Measurements from ENCODE around the gene SPTLC2.

Gene SPTLC2

DNA sequence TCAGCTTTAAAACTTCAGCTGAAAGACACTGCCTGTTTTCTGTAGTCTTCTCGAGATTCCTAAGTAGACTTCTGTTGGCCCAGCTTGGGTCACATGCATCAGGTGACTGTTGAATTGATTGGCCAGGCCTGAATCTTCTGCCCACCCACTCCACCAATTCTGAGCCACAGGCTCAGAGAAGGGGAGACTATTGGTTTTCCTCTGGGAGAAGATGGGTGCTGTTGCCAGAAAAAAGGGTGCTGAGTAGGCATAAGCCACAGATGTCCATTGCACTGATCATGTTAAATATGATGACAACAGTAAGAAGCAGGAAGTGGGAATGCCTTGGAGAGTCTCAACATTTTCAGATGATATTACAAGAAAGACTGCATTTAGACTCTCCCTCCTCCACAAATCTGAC lies 6.8 kb upstream of the SPTLC2 start:
- FAIRE-seq (no peak), DNase-seq (ENCODE audit: low spot score) (no peak)

DNA sequence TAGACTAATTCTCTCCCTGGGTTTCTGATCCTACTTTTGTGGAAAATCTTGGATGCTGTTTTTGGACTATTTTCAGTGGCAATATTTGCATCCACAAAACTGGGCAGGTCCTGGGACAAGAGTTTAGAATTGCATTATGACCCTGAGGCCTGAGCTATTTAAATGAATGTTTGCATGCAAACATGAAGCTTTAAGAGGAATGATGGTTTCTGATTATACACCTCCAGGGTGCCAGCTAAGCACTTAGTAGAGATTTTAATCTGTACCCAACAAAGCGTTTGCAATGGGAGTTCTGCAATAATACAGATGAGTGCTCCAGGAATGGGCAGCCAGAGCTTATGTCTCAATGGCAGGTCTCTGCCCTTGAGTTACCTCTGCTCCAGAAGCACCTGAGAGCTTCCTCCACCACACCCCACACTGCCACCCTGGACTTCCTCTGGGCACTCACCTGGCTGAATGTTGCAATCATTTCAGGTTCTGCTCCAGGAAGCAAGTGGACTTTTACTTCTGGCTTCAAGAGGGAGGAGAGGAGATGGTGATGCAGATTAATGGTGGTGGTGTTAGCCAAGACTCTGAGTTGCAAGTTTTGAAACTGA lies 6.0 kb upstream of the SPTLC2 start:
- DNase-seq (ENCODE audit: low spot score) (no peak), FAIRE-seq (no peak)

DNA sequence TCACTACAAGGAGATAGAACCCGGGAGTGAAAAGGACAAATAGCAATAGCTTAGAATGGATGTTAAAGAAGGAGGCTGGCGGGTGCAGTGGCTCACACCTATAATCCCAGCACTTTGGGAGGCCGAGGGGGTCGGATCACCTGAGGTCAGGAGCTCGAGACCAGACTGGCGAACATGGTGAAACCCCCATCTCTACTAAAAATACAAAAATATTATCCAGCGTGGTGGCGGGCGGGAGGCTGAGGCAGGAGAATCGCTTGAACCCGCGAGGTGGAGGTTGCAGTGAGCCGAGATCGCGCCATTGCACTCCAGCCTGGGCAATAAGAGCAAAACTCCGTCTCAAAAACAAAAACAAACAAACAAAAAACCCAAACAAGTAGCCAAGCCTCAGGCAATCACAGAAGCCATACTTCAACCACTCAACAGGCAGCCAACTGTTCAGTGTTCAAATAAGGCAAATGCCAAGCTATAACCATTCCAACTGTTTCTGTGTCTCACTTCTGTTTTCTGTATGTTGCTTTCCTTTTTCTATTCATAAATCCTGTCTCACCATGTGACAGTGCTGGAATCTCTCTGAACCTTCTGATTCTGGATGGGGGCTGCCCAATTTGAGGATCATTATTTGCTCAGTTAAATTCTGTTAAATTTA lies 3.9 kb upstream of the SPTLC2 start:
- FAIRE-seq (no peak), DNase-seq (ENCODE audit: low spot score) (no peak)

DNA sequence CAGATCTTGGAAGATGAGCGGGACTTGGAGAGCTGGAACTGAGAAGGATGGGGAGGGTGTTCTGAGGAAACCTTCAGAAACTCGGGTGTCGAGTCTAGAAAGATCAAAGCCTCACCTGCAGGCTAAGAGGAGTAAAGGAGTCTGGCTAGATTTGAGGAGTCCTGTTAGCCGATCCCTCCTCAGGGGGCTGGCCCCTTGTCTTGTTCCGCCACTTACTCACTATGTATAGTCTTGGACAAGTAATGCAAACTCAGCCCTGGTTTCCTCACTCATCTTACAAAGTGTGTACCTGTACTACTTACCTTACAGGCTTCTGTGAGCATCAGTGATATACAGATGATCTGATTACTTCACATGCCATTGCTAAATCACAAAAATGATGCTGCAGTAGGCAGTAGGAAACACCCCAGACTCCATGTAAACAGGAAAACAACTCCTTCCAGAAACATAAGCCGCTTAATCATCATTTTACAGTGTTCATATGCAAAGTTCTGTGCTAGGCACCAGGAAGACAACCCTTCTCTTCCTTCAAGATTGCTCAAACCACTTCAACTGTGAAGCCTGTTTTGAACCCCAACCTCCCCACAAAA lies 2.0 kb upstream of the SPTLC2 start:
- DNase-seq (ENCODE audit: low spot score) (no peak), FAIRE-seq (no peak)

DNA sequence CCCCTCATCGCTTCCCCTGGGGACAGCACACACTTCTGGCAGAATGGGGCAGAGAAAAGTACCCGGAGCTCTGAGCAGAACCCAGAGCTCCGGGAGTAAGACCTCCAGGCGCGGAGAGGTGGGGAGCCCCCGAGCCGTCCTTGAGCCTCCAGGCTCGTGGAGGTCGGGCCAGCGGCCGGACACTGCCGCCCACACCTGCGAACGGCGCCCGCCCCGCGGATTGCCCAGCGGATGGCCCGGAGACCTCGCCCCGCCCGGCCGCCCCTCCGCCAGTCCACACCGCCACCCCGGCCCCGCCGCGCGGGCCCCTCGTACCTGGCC lies 344 bp downstream of the SPTLC2 start:
- FAIRE-seq (no peak), DNase-seq (ENCODE audit: low spot score) (no peak)

DNA sequence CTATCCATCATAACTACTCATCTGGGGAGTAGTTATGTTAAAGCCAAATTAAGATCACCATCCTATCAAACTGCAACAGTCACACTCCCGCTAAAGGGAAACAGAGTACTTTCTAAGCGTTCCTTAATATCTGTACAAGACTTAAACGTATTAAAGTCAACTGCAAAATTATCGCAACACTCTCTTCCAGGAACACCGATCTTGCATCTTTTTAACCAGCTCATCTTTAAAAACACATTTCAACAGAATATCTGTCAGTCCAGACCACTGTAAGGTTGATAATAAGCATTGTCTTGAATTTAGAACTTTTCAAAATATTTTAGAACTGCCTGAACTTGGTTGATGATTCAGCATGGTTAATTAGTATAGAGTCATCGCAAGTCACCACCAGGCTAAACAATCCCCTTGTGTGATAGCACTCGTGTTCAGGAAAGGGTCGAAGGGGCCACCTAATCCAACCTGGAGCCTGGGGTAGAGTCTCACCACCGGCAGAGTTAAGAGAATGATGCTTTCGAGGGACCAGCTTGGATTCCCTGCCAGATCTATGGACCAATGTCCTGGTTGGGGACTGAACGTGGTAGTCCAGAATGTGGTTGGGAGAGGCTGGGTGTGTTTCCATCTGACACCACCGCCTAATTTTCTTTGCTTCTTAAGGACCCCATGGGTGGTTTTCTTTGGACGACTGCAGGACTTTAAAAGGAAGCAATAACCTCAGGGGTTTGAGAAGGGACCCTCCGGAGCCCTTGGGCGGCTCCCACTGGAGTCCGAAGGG lies 890 bp downstream of the SPTLC2 start:
- DNase-seq (ENCODE audit: low spot score): no peak
- FAIRE-seq: no peak

GRCh38 chr14:77613201-77613600 lies 3.2 kb downstream of the SPTLC2 start:
- DNase-seq (ENCODE audit: low spot score) (no peak), FAIRE-seq (no peak)

- FAIRE-seq (peak; percentile 5), DNase-seq (ENCODE audit: low spot score) (peak; percentile 39)
Observed at GRCh38 chr14:77612011-77612620, 4.3 kb downstream of the SPTLC2 start.

DNA sequence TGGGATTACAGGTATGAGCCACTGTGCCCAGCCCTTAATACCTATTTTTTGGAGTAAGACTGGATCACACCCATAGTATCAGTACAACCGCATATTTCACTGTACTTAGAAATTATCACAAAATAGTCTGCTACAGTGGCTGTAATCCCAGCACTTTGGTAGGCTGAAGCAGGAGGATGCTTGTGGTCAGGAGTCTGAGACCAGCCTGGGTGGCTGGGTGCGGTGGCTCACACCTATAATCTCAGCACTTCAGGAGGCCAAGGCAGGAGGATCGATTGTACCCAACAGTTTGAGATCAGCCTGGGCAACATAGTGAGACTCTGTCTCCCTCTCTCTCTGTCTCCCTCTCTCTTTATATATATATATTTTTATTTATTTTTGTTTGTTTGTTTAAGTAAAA lies 5.9 kb downstream of the SPTLC2 start:
- DNase-seq (ENCODE audit: low spot score) (no peak), FAIRE-seq (no peak)

- DNase-seq (ENCODE audit: low spot score): no peak
- FAIRE-seq: no peak
Observed at GRCh38 chr14:77609922-77610321, 6.5 kb downstream of the SPTLC2 start.

GRCh38 chr14:77607741-77608302 lies 8.6 kb downstream of the SPTLC2 start:
- no peak for FAIRE-seq
- no peak for DNase-seq (ENCODE audit: low spot score)

GRCh38 chr14:77605392-77605972 lies 11.0 kb downstream of the SPTLC2 start:
- DNase-seq (ENCODE audit: low spot score) (no peak), FAIRE-seq (no peak)

DNA sequence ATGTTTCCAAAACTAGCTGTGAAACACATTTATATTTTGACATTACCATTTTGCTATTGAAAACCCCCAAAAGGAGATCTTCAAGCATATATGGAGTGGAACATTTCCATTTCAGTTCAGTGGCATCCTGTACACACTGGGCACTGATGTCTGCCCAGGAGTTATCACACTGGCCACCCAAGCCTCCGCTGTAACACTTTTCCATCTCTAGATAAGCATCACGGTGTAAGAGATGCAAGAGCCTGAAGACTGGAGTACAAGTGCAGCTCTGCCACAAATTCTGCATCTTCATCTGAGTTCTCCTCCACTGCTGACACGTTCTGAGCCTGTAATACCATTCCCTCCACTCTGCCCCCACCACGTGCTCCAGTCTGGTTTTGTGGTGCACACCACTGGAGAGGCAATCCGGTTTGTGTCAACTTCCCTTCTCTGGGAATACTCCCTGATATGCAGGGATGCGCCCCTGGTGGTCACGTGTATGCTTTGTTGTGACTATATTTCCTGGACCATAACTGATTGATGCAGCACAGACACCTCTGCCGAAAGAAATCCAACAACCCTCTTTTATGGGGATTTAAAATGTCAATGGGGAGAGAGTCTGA lies 12.7 kb downstream of the SPTLC2 start:
- DNase-seq (ENCODE audit: low spot score) (no peak), FAIRE-seq (no peak)

GRCh38 chr14:77603031-77603430 lies 13.4 kb downstream of the SPTLC2 start:
- no peak for FAIRE-seq
- DNase-seq (ENCODE audit: low spot score): no peak

- no peak for FAIRE-seq
- DNase-seq (ENCODE audit: low spot score): no peak
Observed at GRCh38 chr14:77601846-77602619, 14.4 kb downstream of the SPTLC2 start.

DNA sequence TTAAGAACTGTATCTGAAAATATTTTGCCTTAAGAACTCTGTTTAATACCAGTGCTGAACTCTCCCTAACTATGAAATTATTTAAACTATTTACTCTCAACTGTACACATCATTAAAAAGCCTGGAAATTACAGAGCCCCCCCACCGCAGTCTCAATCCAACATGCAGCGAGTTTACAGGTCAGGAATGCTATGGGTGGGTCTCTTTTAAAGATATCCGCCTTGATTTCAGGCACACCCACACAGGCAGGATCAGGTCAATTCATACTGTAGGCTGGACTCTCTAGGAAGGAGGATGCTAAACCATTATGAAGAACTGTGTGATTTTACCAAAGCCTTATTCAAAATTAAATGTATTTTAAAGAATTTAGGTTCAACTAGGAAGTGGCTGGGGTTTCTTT lies 16.5 kb downstream of the SPTLC2 start:
- no peak for FAIRE-seq
- no peak for DNase-seq (ENCODE audit: low spot score)

DNA sequence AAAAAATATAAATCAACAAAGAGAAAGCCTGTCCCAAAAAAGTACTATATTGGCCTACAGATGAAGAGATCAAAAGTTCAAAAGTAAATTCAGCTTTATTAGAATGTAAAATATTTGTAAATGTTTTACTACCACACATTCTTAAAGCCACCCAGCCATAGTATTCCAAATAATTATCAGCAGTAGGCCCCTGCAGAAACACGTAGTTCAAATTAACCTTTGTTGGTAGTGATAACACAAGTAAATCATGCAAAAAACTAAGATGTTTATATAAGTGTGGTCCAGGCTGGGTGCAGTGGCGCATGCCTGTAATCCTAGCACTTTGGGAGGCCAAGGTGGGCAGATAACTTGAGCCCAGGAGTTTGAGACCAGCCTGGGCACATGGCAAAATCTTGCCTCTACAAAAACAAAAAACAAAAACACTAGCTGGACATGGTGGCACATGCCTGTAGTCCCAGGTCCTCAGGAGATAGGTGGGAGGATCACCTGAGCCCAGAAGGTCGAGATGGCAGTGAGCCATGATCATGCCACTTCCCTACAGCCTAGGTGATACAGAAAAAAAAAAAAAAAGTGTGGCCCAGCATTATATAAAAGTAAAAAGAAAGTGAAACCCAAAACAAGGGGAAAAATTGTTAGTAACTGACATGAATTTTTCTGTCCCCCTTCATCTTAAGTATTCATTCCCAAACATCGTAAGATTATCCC lies 17.9 kb downstream of the SPTLC2 start:
- FAIRE-seq (peak; percentile 60), DNase-seq (ENCODE audit: low spot score) (peak; percentile 49)

DNA sequence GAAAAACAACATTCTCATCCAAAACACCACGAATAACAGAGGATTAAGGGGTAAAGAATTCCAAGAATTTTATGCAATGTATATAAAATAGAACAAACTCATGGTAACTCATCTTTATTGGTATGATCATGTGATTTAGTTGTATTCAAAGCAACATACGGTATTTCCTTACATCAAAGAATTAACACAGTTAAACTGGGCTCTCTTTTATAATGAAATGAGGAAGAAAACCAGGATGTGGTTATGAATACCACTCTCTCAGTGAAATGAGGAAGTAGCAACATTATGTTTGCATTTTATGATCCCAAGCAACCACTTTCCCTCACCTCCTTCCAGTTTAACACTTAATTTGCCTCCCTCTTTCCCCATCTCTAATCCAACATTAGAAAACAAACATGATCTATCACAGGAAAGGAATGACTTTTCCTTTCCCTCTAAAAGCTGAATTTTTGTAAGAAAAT lies 22.9 kb downstream of the SPTLC2 start:
- DNase-seq (ENCODE audit: low spot score): peak; percentile 25

DNA sequence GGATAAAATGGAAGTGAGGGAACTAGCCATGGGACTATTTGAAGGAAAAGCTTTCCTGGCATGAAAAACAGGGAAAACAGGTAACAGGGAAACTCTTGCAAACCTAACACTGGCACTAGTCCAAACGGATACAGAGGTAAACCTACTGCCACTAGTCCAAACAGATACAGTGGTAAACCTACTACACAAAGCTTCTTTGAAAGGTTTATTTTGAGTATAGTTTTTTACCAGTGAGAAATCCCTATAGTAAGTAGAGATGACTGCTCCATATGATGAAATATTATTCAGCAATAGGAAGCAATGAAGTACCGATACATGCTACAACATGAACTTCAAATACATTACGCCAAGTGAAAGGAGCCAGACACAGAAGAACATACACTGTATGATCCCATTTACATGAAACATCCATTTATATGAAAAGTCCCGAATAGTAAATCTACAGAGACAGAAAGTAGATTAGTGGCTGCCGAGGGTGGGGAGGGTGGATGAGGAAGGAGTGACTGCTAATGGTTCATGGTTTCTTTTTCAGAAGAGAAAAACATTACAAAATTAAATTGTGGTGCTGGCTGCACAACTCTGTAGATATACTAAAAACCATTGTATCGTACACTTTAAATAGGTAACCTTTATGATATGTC lies 25.5 kb downstream of the SPTLC2 start:
- no peak for FAIRE-seq
- no peak for DNase-seq (ENCODE audit: low spot score)

More for the DNA sequence above, 22.9 kb downstream of the SPTLC2 start:
- no peak for FAIRE-seq

Data from RCC 7860 (cell line).